Measurements from ENCODE around the gene PTPRT.

The PTPRT gene

GRCh38 chr20:42703744-42704143 lies 486.0 kb downstream of the PTPRT start:
- H3K9me3 ChIP-seq (ENCODE audit: control insufficient read depth, insufficient read depth, low read depth, low read length), result no peaks in the 10 kb centered on the region

GRCh38 chr20:42701948-42702347 lies 487.8 kb downstream of the PTPRT start:
- Histone ChIP-seq H3K9me3 (ENCODE audit: control insufficient read depth, insufficient read depth, low read depth, low read length) (no peaks in the 10 kb centered on the region), H3K4me3 (ENCODE audit: low read depth, low read length) (no peak overlapping the region), H3K4me1 (ENCODE audit: control insufficient read depth, insufficient read depth, low read length) (no peaks in the 10 kb centered on the region), H3K27ac (ENCODE audit: extremely low read depth, low read depth, low read length) (no peak overlapping the region), H3K36me3 (ENCODE audit: control insufficient read depth in 2 of 2, insufficient read depth in 1 of 2, low read length in 2 of 2) (no peaks in the 10 kb centered on the region)
- POLR2A ChIA-PET, result no interaction called here
- TF ChIP-seq ZNF266 (tag by site-specific recombination; IDR thresholded peaks at IDR 0.05; ENCODE audit: low read depth) (no peak), ZNF677 (tag by site-specific recombination; IDR thresholded peaks at IDR 0.05) (no peak), PBX3 (CRISPR knock-in tag; IDR thresholded peaks at IDR 0.05) (no peak), ZNF624 (tag by site-specific recombination; IDR thresholded peaks at IDR 0.05) (no peak), ZNF530 (tag by site-specific recombination; IDR thresholded peaks at IDR 0.05; ENCODE audit: low read depth) (no peak), ZNF114 (tag by site-specific recombination; IDR thresholded peaks at IDR 0.05) (no peak)
- CTCF ChIA-PET, result no interaction called here

More at GRCh38 chr20:42703744-42704143, 486.0 kb downstream of the PTPRT start:
- Histone ChIP-seq H3K36me3 (ENCODE audit: control insufficient read depth in 2 of 2, insufficient read depth in 1 of 2, low read length in 2 of 2) (no peaks in the 10 kb centered on the region), H3K27ac (ENCODE audit: extremely low read depth, low read depth, low read length) (no peak overlapping the region), H3K4me3 (ENCODE audit: low read depth, low read length) (no peak overlapping the region), H3K4me1 (ENCODE audit: control insufficient read depth, insufficient read depth, low read length) (no peaks in the 10 kb centered on the region)
- ChIA-PET CTCF (no interaction called here), POLR2A (no interaction called here)
- no peak for TF ChIP-seq ZFP69B (tag by site-specific recombination; IDR thresholded peaks at IDR 0.05)

GRCh38 chr20:42700372-42700771 lies 489.3 kb downstream of the PTPRT start:
- no peak for TF ChIP-seq RBAK (tag by site-specific recombination; IDR thresholded peaks at IDR 0.05)
- no peak for TF ChIP-seq TRIM28 (IDR thresholded peaks at IDR 0.05; ENCODE audit: borderline replicate concordance, low read length)
- no peak for TF ChIP-seq ZNF610 (tag by site-specific recombination; IDR thresholded peaks at IDR 0.05; ENCODE audit: borderline replicate concordance)
- TF ChIP-seq ZNF140 (tag by site-specific recombination; IDR thresholded peaks at IDR 0.05), result no peak
- TF ChIP-seq HOXC10 (CRISPR knock-in tag; IDR thresholded peaks at IDR 0.05), result no peak
- no peak for TF ChIP-seq EGR2 (tag by site-specific recombination; IDR thresholded peaks at IDR 0.05; ENCODE audit: low read depth)
- no peak for TF ChIP-seq ZBTB6 (tag by site-specific recombination; IDR thresholded peaks at IDR 0.05)
- TF ChIP-seq BCL11A (tag by site-specific recombination; IDR thresholded peaks at IDR 0.05; ENCODE audit: low read depth), result no peak
- TF ChIP-seq KLF9 (tag by site-specific recombination; IDR thresholded peaks at IDR 0.05; ENCODE audit: low read depth), result no peak
- TF ChIP-seq ZNF362 (tag by site-specific recombination; IDR thresholded peaks at IDR 0.05), result no peak
- TF ChIP-seq MEIS1 (CRISPR knock-in tag; IDR thresholded peaks at IDR 0.05; ENCODE audit: borderline replicate concordance), result no peak
- TF ChIP-seq ZNF423 (tag by site-specific recombination; IDR thresholded peaks at IDR 0.05), result no peak
- no peak for TF ChIP-seq KLF1 (tag by site-specific recombination; IDR thresholded peaks at IDR 0.05)
- TF ChIP-seq ZNF544 (tag by site-specific recombination; IDR thresholded peaks at IDR 0.05), result no peak
- no peak for TF ChIP-seq IKZF3 (tag by site-specific recombination; IDR thresholded peaks at IDR 0.05)
- TF ChIP-seq ZNF2 (tag by site-specific recombination; IDR thresholded peaks at IDR 0.05), result no peak
- H3K4me3 ChIP-seq (ENCODE audit: low read depth, low read length), result no peak overlapping the region
- POLR2A ChIA-PET, result no interaction called here
- H3K36me3 ChIP-seq (ENCODE audit: control insufficient read depth in 2 of 2, insufficient read depth in 1 of 2, low read length in 2 of 2), result no peaks in the 10 kb centered on the region
- CTCF ChIA-PET, result no interaction called here
- H3K9me3 ChIP-seq (ENCODE audit: control insufficient read depth, insufficient read depth, low read depth, low read length), result no peaks in the 10 kb centered on the region
- no peaks in the 10 kb centered on the region for H3K4me1 ChIP-seq (ENCODE audit: control insufficient read depth, insufficient read depth, low read length)
- no peak overlapping the region for H3K27ac ChIP-seq (ENCODE audit: extremely low read depth, low read depth, low read length)
